Small intestine (tissue), 7 donors: Measurements from ENCODE around the gene IRF7. TPM values are rescaled to one million over a fixed set of nuclear protein-coding genes. Genes with fewer than 3 reads are reported as not detected.

Source experiments
- DNase-seq, 2 donors: peaks; one replicate each; pipeline versions ENCODE4 v3.0.0 to v3.0.0-alpha.2; 2013
- FAIRE-seq: peaks from 2 replicates; lab custom pipeline; 2012; peaks lifted over from hg19 to GRCh38; lab: Jason Lieb, UNC
- H3K27ac ChIP-seq, 3 donors: one replicate each; pipeline ENCODE4 v1.5.1; 2013; ENCODE audit warnings: low read length in 2 of 3, mild to moderate bottlenecking in 2 of 3, control low read depth in 1 of 3, inconsistent platforms in 1 of 3, low read depth in 1 of 3, moderate library complexity in 1 of 3
- H3K27me3 ChIP-seq, 3 donors: one replicate each; pipeline ENCODE4 v1.6.1; 2013; ENCODE audit warnings: low read length in 3 of 3, inconsistent platforms in 1 of 3; ENCODE audit not compliant: control insufficient read depth in 3 of 3, insufficient read depth in 3 of 3
- H3K36me3 ChIP-seq, 3 donors: one replicate each; pipeline ENCODE4 v1.6.1; 2013; ENCODE audit warnings: low read length in 3 of 3, inconsistent platforms in 1 of 3, low read depth in 1 of 3, mild to moderate bottlenecking in 1 of 3, moderate library complexity in 1 of 3; ENCODE audit not compliant: control insufficient read depth in 3 of 3, insufficient read depth in 2 of 3
- H3K4me1 ChIP-seq, 3 donors: one replicate each; pipeline ENCODE4 v1.6.1; 2013; ENCODE audit warnings: low read length in 2 of 3, inconsistent platforms in 1 of 3, low read depth in 1 of 3, mild to moderate bottlenecking in 1 of 3, moderate library complexity in 1 of 3; ENCODE audit not compliant: control insufficient read depth in 3 of 3, insufficient read depth in 2 of 3
- H3K4me3 ChIP-seq, 3 donors: one replicate each; pipeline ENCODE4 v1.5.1; 2013; ENCODE audit warnings: low read length in 3 of 3, control low read depth in 1 of 3, inconsistent platforms in 1 of 3, low read depth in 1 of 3, mild to moderate bottlenecking in 1 of 3, moderate library complexity in 1 of 3
- H3K9me3 ChIP-seq, 2 donors: one replicate each; pipeline ENCODE4 v1.6.1; 2013; ENCODE audit warnings: low read depth in 1 of 2, low read length in 1 of 2; ENCODE audit not compliant: control insufficient read depth in 2 of 2, insufficient read depth in 1 of 2
- WGBS, 3 donors: extraction: QIAGEN DNeasy Blood & Tissue Kit; methylation state at CpG; one replicate each; pipeline ENCODE4 v1.1.7; 2013; 5-methylcytosine and 5-hydroxymethylcytosine counted together
- polyA plus RNA-seq, 4 donors: library from polyadenylated mRNA; stranded (reverse) in 3 of 4; unstranded in 1 of 4; fragments of 200-250 nt in 3 of 4; fragments of 120-200 nt in 1 of 4; gene quantifications; one replicate each; pipeline versions ENCODE4 v1.2.1 to v1.2.3, GENCODE V29; 2013
- donor health status: healthy with polysubstance abuse.
- donor health status: control.
- donor health status: control.
- donor health status: Bipolar disorder and iron deficiency.
- donor health status: healthy.

The IRF7 gene
- polyA plus RNA-seq, 4 donors: 14.5 to 115 (median 73.1) TPM

DNA sequence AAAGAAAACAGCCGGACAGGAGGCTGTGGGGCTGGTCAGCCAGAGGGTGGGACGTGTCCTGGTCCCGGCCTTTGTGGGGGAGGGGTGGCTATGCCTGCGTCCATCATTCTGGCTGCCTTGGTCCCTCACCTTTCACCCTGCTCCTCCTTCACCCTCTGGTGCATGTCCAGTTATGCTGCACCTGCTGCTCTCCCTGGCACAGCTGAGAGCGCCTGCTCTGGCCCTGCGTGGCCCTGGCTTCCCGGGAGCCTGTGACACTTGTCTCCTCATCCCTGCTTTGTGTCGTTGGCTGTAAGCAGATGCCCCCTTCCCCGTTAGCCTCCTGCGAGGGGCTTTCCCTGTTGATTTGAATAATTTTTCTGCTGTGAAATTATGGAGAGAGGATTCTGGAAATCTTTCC, 22.8 kb downstream of the IRF7 start:
- peaks cover 0 to 7% (median 0%) of the 10 kb centered on the region in 3 donors for H3K4me1 ChIP-seq
- H3K36me3 ChIP-seq: peaks cover 32 to 97% (median 47%) of the 10 kb centered on the region in 3 donors
- H3K27ac ChIP-seq: no peak overlapping the region
- H3K4me3 ChIP-seq: no peak overlapping the region
- WGBS, 3 donors: 90 to 98% (median 91%) methylated on average over 10 of the region's 10 CpGs
- H3K9me3 ChIP-seq: no peaks in the 10 kb centered on the region
- no peaks in the 10 kb centered on the region for H3K27me3 ChIP-seq
- no peak for FAIRE-seq
- DNase-seq: no peak

DNA sequence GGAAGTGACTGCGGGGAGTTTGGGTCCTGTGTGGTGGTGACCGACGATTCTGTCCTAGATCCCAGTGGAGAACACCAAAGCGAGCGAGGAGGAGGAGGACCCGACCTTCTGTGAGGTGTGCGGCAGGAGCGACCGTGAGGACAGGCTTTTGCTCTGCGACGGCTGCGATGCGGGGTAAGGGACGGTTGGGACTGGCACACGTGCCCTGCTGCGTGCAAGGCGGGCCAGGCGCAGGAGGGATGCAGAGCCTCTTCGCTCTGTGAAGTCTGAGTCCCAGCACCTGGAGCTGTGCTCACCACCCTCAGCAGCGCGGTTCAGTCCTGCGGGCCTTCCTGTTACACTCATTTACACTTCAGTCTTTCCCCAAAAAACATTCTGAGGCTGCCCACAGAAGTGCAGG, 23.2 kb downstream of the IRF7 start:
- H3K36me3 ChIP-seq: peaks cover 31 to 95% (median 47%) of the 10 kb centered on the region in 3 donors

DNA sequence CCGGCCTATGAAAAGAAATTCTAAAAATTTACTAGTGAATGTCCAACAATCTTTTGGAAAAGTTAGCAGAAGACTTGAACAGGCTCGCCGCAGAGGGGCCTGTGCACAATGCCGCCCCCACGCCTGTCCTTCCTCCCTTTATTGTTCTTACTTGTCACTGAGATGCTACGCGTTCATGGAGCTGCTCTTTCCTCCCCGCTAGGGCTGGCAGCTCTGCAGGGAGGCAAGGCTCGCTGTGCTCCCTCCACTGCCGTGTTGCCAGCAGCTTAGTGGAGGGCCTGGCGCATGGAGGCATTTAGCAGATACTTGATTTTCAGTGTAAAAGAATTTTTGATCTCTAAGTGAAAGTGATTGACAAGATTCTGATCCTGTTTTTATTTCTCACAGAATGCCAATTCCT, 24.8 kb downstream of the IRF7 start:
- 80 to 88% (median 87%) methylated on average over 11 of the region's 11 CpGs for WGBS, 3 donors
- H3K9me3 ChIP-seq: no peaks in the 10 kb centered on the region
- H3K4me3 ChIP-seq: no peak overlapping the region
- H3K4me1 ChIP-seq: peaks cover 0 to 20% (median 0%) of the 10 kb centered on the region in 3 donors
- no peaks in the 10 kb centered on the region for H3K27me3 ChIP-seq
- FAIRE-seq (no peak), DNase-seq (no peak)
- peaks cover 19 to 95% (median 43%) of the 10 kb centered on the region in 3 donors for H3K36me3 ChIP-seq
- H3K27ac ChIP-seq: no peak overlapping the region

More for the DNA sequence above, 23.2 kb downstream of the IRF7 start:
- no peaks in the 10 kb centered on the region for H3K9me3 ChIP-seq
- FAIRE-seq (no peak), DNase-seq (no peak)
- WGBS, 3 donors: 97% methylated on average over 22 of the region's 22 CpGs
- H3K27me3 ChIP-seq: no peaks in the 10 kb centered on the region
- H3K4me1 ChIP-seq: peaks cover 0 to 10% (median 0%) of the 10 kb centered on the region in 3 donors
- H3K4me3 ChIP-seq: no peak overlapping the region
- no peak overlapping the region for H3K27ac ChIP-seq

GRCh38 chr11:589798-590197, 26.0 kb downstream of the IRF7 start:
- DNase-seq: no peak
- no peak overlapping the region for H3K4me3 ChIP-seq
- WGBS, 3 donors: 93 to 98% (median 96%) methylated on average over 26 of the region's 26 CpGs

DNA sequence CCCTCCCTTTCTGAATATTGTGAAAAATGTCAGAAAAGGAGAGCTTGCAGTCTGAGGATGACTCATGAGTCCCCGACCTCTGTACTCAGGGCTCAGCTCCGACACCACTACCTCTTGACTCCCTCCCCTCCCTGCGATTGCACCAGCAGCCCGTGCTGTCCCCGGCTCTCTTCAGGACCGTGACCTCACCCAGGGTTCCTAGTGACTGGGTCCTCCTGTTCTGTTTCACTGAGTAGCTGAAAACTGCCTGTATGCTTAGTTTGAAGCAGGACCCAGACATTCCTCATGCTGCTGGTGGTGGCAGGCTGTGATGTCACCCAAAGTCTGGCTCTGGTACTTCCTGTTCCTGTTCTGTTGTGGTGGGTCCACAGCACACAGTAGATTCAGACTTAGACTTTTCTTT, 27.8 kb downstream of the IRF7 start:
- peak; percentile 93 to 95 for DNase-seq
- Histone ChIP-seq H3K4me1 (peaks cover 0 to 20% (median 0%) of the 10 kb centered on the region in 3 donors), H3K9me3 (no peaks in the 10 kb centered on the region), H3K4me3 (no peak overlapping the region), H3K27me3 (no peaks in the 10 kb centered on the region), H3K36me3 (peaks cover 12 to 96% (median 29%) of the 10 kb centered on the region in 3 donors), H3K27ac (peak overlapping the region; percentile 71 to 86 (median 82))
- WGBS, 3 donors: 6 to 36% (median 10%) methylated on average over 6 of the region's 6 CpGs
- FAIRE-seq: no peak

More at GRCh38 chr11:589798-590197, 26.0 kb downstream of the IRF7 start:
- Histone ChIP-seq H3K27me3 (no peaks in the 10 kb centered on the region), H3K36me3 (peaks cover 15 to 94% (median 35%) of the 10 kb centered on the region in 3 donors), H3K9me3 (no peaks in the 10 kb centered on the region), H3K27ac (no peak overlapping the region), H3K4me1 (peaks cover 0 to 20% (median 0%) of the 10 kb centered on the region in 3 donors)
- FAIRE-seq: no peak

GRCh38 chr11:587546-587945, 28.2 kb downstream of the IRF7 start:
- WGBS, 3 donors: 54 to 69% (median 59%) methylated on average over 8 of the region's 8 CpGs
- no peak for FAIRE-seq
- no peak for DNase-seq
- peak overlapping the region; percentile 71 to 86 (median 82) for H3K27ac ChIP-seq
- H3K4me3 ChIP-seq: no peak overlapping the region
- peaks cover 0 to 20% (median 0%) of the 10 kb centered on the region in 3 donors for H3K4me1 ChIP-seq
- H3K36me3 ChIP-seq: peaks cover 15 to 96% (median 27%) of the 10 kb centered on the region in 3 donors
- H3K27me3 ChIP-seq: no peaks in the 10 kb centered on the region
- H3K9me3 ChIP-seq: no peaks in the 10 kb centered on the region

- Histone ChIP-seq H3K27ac (peak overlapping the region in 2 of 3 donors; percentile 71 to 86), H3K4me1 (peaks cover 0 to 20% (median 0%) of the 10 kb centered on the region in 3 donors), H3K9me3 (no peaks in the 10 kb centered on the region), H3K27me3 (no peaks in the 10 kb centered on the region), H3K36me3 (peaks cover 11 to 97% (median 24%) of the 10 kb centered on the region in 3 donors), H3K4me3 (no peak overlapping the region)
- no peak for DNase-seq
- no peak for FAIRE-seq
- 81 to 87% (median 85%) methylated on average over 32 of the region's 32 CpGs for WGBS, 3 donors
Measured at GRCh38 chr11:586376-587316, 29.1 kb downstream of the IRF7 start.

DNA sequence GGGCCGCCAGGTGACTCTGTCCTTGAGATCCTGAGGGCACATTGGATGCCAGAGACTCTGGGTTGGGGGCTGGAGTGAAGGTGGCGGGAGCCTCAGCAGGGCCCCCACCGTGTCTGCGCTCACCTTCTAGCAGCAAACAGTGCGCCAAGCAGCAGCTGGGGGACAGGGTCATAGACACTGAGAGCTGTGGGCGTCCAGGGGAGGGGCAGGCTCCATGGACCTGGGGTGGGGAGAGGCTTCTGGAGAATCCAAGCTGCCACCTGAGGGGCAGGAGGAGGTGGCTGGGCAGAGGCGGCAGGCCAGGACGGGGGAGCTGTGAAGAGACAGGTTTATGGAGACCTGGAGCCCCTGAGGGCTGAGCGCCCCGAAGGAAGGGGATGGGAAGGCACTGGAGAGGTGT, 31.5 kb downstream of the IRF7 start:
- Histone ChIP-seq H3K9me3 (no peaks in the 10 kb centered on the region), H3K36me3 (peaks cover 6 to 87% (median 14%) of the 10 kb centered on the region in 3 donors), H3K4me1 (peaks cover 8 to 37% (median 9%) of the 10 kb centered on the region in 3 donors), H3K27ac (no peak overlapping the region), H3K4me3 (no peak overlapping the region), H3K27me3 (no peaks in the 10 kb centered on the region)
- no peak for DNase-seq
- WGBS, 3 donors: 95 to 98% (median 97%) methylated on average over 9 to 10 of the region's 10 CpGs
- no peak for FAIRE-seq
